Parathyroid adenoma (tissue), 2 donors: Measurements from ENCODE around the gene PAX6.
A peak's percentile ranks its signal among the peaks of the same experiment; 100 is the strongest.

Source experiments
- H2AFZ ChIP-seq: fragments of 300-600 bp; sonication (generic); one replicate; pipeline ENCODE4 v1.7.0; 2017; ENCODE audit warnings: antibody characterized with exemption, mild to moderate bottlenecking
- H3K27ac ChIP-seq: fragments of 300-600 bp; sonication (generic); one replicate; pipeline ENCODE4 v1.7.0; 2017
- H3K27me3 ChIP-seq: fragments of 300-600 bp; sonication (generic); one replicate; pipeline ENCODE4 v1.7.0; 2017; ENCODE audit warnings: low read length; ENCODE audit not compliant: control insufficient read depth, insufficient read depth
- H3K36me3 ChIP-seq: fragments of 300-600 bp; sonication (generic); one replicate; pipeline ENCODE4 v1.7.0; 2017; ENCODE audit warnings: low read length; ENCODE audit not compliant: control insufficient read depth, insufficient read depth
- H3K4me1 ChIP-seq: fragments of 300-600 bp; sonication (generic); one replicate; pipeline ENCODE4 v1.7.0; 2017; ENCODE audit warnings: control low read depth
- H3K4me2 ChIP-seq: fragments of 300-600 bp; sonication (generic); one replicate; pipeline ENCODE4 v1.7.0; 2017; ENCODE audit warnings: low read length
- H3K4me3 ChIP-seq: fragments of 300-600 bp; sonication (generic); one replicate; pipeline ENCODE4 v1.7.0; 2017; ENCODE audit warnings: low read depth, low read length
- H3K79me2 ChIP-seq: fragments of 300-600 bp; sonication (generic); one replicate; pipeline ENCODE4 v1.7.0; 2017; ENCODE audit warnings: control low read depth
- H3K9ac ChIP-seq: fragments of 300-600 bp; sonication (generic); one replicate; pipeline ENCODE4 v1.7.0; 2017; ENCODE audit warnings: mild to moderate bottlenecking
- H3K9me3 ChIP-seq: fragments of 300-600 bp; sonication (generic); one replicate; pipeline ENCODE4 v1.7.0; 2017; ENCODE audit warnings: low read length; ENCODE audit not compliant: control insufficient read depth
- TF ChIP-seq, protein P1 (sequence below): fragments of 300-600 bp; sonication (generic); IDR thresholded peaks from one replicate; pipeline ENCODE4 v1.7.0; 2017; ENCODE audit warnings: antibody characterized with exemption, mild to moderate bottlenecking
- donor health status: primary hyperparathyroidism.

PAX6 gene

DNA sequence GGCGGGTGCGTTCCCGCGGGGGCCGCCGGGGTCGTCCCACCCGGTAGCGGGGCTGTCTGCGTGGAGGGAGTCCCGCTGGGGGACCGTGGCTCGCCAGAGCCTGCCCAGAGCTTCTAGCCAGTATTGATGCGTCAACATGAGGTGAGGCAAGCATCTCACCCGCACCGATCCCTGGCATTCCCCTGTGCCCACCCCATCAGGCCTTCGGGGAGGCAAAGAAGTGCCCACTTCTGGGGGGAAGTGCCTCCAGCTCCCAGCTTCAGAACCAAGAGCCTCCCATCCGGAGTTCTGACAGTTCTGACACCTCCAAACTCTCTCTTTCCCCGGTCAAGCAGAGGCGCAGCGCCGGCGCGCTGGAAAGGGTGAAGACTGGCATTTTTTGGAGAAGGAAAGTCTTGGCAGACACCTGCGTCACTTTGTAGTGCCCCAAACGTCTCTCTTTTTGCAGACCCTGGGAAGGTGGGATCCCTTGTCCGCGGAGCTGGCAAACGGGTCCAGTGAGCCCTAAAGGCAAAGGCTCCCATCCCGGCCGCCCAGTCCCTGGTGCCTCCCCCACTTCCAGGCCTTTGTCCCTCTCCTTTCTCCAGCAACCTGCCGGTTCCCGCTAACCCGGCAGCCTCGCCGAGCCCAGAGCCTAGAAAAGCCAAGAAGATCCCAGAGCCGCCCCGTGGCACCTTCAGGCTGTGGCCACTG is 3.2 kb upstream of the PAX6 start:
- no peak overlapping the region for H3K4me2 ChIP-seq
- no peaks in the 10 kb centered on the region for H3K36me3 ChIP-seq
- H2AFZ ChIP-seq, result no peak overlapping the region
- H3K9me3 ChIP-seq, result no peaks in the 10 kb centered on the region
- TF ChIP-seq, protein P1, sequence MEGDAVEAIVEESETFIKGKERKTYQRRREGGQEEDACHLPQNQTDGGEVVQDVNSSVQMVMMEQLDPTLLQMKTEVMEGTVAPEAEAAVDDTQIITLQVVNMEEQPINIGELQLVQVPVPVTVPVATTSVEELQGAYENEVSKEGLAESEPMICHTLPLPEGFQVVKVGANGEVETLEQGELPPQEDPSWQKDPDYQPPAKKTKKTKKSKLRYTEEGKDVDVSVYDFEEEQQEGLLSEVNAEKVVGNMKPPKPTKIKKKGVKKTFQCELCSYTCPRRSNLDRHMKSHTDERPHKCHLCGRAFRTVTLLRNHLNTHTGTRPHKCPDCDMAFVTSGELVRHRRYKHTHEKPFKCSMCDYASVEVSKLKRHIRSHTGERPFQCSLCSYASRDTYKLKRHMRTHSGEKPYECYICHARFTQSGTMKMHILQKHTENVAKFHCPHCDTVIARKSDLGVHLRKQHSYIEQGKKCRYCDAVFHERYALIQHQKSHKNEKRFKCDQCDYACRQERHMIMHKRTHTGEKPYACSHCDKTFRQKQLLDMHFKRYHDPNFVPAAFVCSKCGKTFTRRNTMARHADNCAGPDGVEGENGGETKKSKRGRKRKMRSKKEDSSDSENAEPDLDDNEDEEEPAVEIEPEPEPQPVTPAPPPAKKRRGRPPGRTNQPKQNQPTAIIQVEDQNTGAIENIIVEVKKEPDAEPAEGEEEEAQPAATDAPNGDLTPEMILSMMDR, result no peak
- no peaks in the 10 kb centered on the region for H3K79me2 ChIP-seq
- no peak overlapping the region for H3K9ac ChIP-seq
- peaks cover 16% of the 10 kb centered on the region for H3K27me3 ChIP-seq
- H3K4me1 ChIP-seq, result no peaks in the 10 kb centered on the region
- no peak overlapping the region for H3K4me3 ChIP-seq
- H3K27ac ChIP-seq, result no peak overlapping the region

- no peaks in the 10 kb centered on the region for H3K9me3 ChIP-seq
- no peak overlapping the region for H3K27ac ChIP-seq
- TF ChIP-seq, protein P1, result no peak
- H2AFZ ChIP-seq, result no peak overlapping the region
- no peaks in the 10 kb centered on the region for H3K4me1 ChIP-seq
- H3K4me2 ChIP-seq, result no peak overlapping the region
- H3K9ac ChIP-seq, result no peak overlapping the region
- H3K79me2 ChIP-seq, result no peaks in the 10 kb centered on the region
- H3K4me3 ChIP-seq, result no peak overlapping the region
- H3K36me3 ChIP-seq, result no peaks in the 10 kb centered on the region
- H3K27me3 ChIP-seq, result peaks cover 16% of the 10 kb centered on the region
Measured at GRCh38 chr11:31813391-31814175, 2.5 kb upstream of the PAX6 start.

- Histone ChIP-seq H3K4me1 (no peaks in the 10 kb centered on the region), H3K9me3 (no peaks in the 10 kb centered on the region), H3K4me3 (peak overlapping the region; percentile 25), H2AFZ (no peak overlapping the region), H3K4me2 (peak overlapping the region; percentile 63), H3K36me3 (no peaks in the 10 kb centered on the region), H3K27me3 (peaks cover 16% of the 10 kb centered on the region), H3K79me2 (no peaks in the 10 kb centered on the region), H3K9ac (no peak overlapping the region), H3K27ac (no peak overlapping the region)
- TF ChIP-seq, protein P1, result no peak
Measured at GRCh38 chr11:31812383-31813381, 1.6 kb upstream of the PAX6 start.

DNA sequence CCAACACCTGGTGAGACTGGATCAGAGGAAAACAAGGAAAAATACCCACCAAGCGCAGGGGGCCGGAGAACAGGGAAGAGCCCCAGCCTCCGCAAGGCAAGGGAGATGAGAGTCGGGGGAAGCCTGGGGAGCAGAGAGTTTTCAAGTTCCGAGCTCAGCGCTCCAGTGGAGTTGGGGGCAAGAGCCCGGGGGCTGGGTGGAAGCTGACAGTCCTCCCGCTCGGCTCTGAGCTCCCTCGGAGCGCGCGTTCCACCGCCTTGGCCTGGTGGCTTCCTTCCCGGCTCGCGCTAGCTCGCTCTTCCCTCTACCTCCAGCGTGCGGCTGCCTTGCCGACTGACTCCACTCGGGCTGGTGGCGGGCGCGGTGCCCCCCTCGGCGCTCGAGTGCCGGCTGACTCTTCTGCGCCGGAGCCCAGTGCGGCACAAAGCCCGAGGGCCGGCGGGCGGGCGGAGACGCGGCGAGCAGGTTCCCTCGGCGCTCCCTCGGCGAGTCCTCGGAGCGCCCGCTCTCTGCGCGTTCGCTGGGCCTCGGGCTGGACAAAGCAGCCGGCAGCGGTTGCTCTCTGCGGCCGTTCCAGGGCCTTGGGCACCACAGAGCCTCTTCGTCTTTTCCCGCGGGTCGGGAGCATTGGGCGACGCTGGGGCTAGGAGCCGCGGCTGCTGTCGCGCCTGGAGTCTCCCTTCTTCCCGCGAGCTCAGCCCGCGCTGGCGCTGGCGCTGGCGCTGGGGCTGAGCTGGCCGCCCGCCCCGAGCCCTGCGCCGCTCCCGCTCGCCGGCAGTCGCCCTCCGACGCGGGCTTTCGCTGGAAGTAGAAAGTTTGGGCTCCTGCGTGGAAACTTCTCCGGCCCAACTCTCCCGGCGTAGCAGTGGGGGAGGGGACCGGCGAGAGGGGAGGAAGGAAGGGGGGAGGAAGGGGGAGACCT is 1.0 kb downstream of the PAX6 start:
- Histone ChIP-seq H3K36me3 (no peaks in the 10 kb centered on the region), H3K4me2 (peak overlapping the region; percentile 53), H3K4me3 (peak overlapping the region; percentile 2), H3K79me2 (no peaks in the 10 kb centered on the region), H3K4me1 (no peaks in the 10 kb centered on the region), H3K27me3 (peaks cover 13% of the 10 kb centered on the region), H3K9ac (no peak overlapping the region), H3K27ac (no peak overlapping the region), H2AFZ (peak overlapping the region; percentile 46), H3K9me3 (no peaks in the 10 kb centered on the region)
- TF ChIP-seq, protein P1, result no peak
